Osteoblast (primary cell): ENCODE data around the gene SOX6. TPM values are rescaled to one million over a fixed set of nuclear protein-coding genes. Genes with fewer than 3 reads are reported as not detected.

Experiments used
- DNase-seq: peaks from one replicate; pipeline ENCODE4 v3.0.0; 2011; ENCODE audit warnings: low spot score, mixed read lengths; ENCODE audit not compliant: insufficient read length; ENCODE audit errors: missing footprints
- H2AFZ ChIP-seq: 2 replicates; pipeline ENCODE4 v1.6.0; 2011; ENCODE audit warnings: mild to moderate bottlenecking, low read length
- H3K27ac ChIP-seq: 2 replicates; pipeline ENCODE4 v1.5.1; 2011; ENCODE audit warnings: mild to moderate bottlenecking, low read depth, low read length, moderate library complexity
- H3K27me3 ChIP-seq: 2 replicates; pipeline ENCODE4 v1.6.0; 2012; ENCODE audit warnings: mild to moderate bottlenecking, control low read depth, inconsistent platforms, low read length, moderate library complexity; ENCODE audit not compliant: insufficient read depth
- H3K36me3 ChIP-seq: 2 replicates; pipeline ENCODE4 v1.5.1; 2011; ENCODE audit warnings: mild to moderate bottlenecking, low read length, control low read depth, moderate library complexity; ENCODE audit not compliant: insufficient read depth
- H3K4me1 ChIP-seq: 2 replicates; pipeline ENCODE4 v1.5.1; 2011; ENCODE audit warnings: mild to moderate bottlenecking, low read length, control low read depth, moderate library complexity; ENCODE audit not compliant: insufficient read depth
- H3K4me2 ChIP-seq: 2 replicates; pipeline ENCODE4 v1.6.0; 2011; ENCODE audit warnings: mild to moderate bottlenecking, low read length; ENCODE audit not compliant: insufficient read depth
- H3K4me3 ChIP-seq: fragments of 200-600 bp; sonication (generic); 3 replicates; pipeline ENCODE4 v1.5.1; 2012; ENCODE audit warnings: mild to moderate bottlenecking, low read length, inconsistent platforms; ENCODE audit not compliant: insufficient read depth
- H3K79me2 ChIP-seq: 2 replicates; pipeline ENCODE4 v1.6.0; 2012; ENCODE audit warnings: mild to moderate bottlenecking, low read length, control low read depth, inconsistent platforms; ENCODE audit not compliant: insufficient read depth
- H3K9me3 ChIP-seq: 2 replicates; pipeline ENCODE4 v1.5.1; 2011; ENCODE audit warnings: low read depth, low read length, control low read depth
- H4K20me1 ChIP-seq: 2 replicates; pipeline ENCODE4 v1.6.0; 2012; ENCODE audit warnings: mild to moderate bottlenecking, low read length, control low read depth; ENCODE audit not compliant: insufficient read depth
- CTCF ChIP-seq: IDR thresholded peaks from 2 replicates; pipeline ENCODE4 v1.5.1; 2011; ENCODE audit warnings: mild to moderate bottlenecking, low read depth, low read length, moderate library complexity; ENCODE audit errors: extremely low read depth
- total RNA-seq: library from RNA; depleted of rRNA; stranded (reverse); fragments of >200 nt; gene quantifications from 2 replicates; pipeline ENCODE4 v1.2.3, GENCODE V29; 2012

The SOX6 gene
- total RNA-seq, 1 donor = 3.3 TPM

GRCh38 chr11:16169956-16170847, 186.1 kb downstream of the SOX6 start:
- H3K36me3 ChIP-seq = no peaks in the 10 kb centered on the region
- H3K27ac ChIP-seq = no peak overlapping the region
- H3K4me1 ChIP-seq = no peaks in the 10 kb centered on the region
- TF ChIP-seq CTCF = no peak
- H3K9me3 ChIP-seq = no peaks in the 10 kb centered on the region
- no peak overlapping the region for H3K4me2 ChIP-seq
- DNase-seq = peak; percentile 15
- no peak overlapping the region for H2AFZ ChIP-seq
- no peaks in the 10 kb centered on the region for H4K20me1 ChIP-seq
- no peak overlapping the region for H3K4me3 ChIP-seq
- no peaks in the 10 kb centered on the region for H3K27me3 ChIP-seq
- no peaks in the 10 kb centered on the region for H3K79me2 ChIP-seq

GRCh38 chr11:16169541-16169940, 186.8 kb downstream of the SOX6 start:
- no peak for TF ChIP-seq CTCF
- no peak for DNase-seq
- no peaks in the 10 kb centered on the region for H3K36me3 ChIP-seq
- H3K27me3 ChIP-seq = no peaks in the 10 kb centered on the region
- no peak overlapping the region for H3K27ac ChIP-seq
- no peaks in the 10 kb centered on the region for H4K20me1 ChIP-seq
- no peaks in the 10 kb centered on the region for H3K9me3 ChIP-seq
- H3K4me3 ChIP-seq = no peak overlapping the region
- H2AFZ ChIP-seq = no peak overlapping the region
- H3K79me2 ChIP-seq = no peaks in the 10 kb centered on the region
- no peak overlapping the region for H3K4me2 ChIP-seq
- H3K4me1 ChIP-seq = no peaks in the 10 kb centered on the region

- H3K27me3 ChIP-seq = no peaks in the 10 kb centered on the region
- no peak overlapping the region for H2AFZ ChIP-seq
- TF ChIP-seq CTCF = no peak
- no peaks in the 10 kb centered on the region for H3K4me1 ChIP-seq
- no peak overlapping the region for H3K27ac ChIP-seq
- no peak for DNase-seq
- H3K9me3 ChIP-seq = no peaks in the 10 kb centered on the region
- no peaks in the 10 kb centered on the region for H3K36me3 ChIP-seq
- H3K79me2 ChIP-seq = no peaks in the 10 kb centered on the region
- H3K4me2 ChIP-seq = no peak overlapping the region
- no peak overlapping the region for H3K4me3 ChIP-seq
- H4K20me1 ChIP-seq = no peaks in the 10 kb centered on the region
Observed at GRCh38 chr11:16167706-16168487, 188.4 kb downstream of the SOX6 start.

GRCh38 chr11:16166571-16166970, 189.8 kb downstream of the SOX6 start:
- Histone ChIP-seq H3K9me3 (no peaks in the 10 kb centered on the region), H3K27me3 (no peaks in the 10 kb centered on the region), H3K79me2 (no peaks in the 10 kb centered on the region), H3K27ac (no peak overlapping the region), H3K36me3 (no peaks in the 10 kb centered on the region), H3K4me1 (no peaks in the 10 kb centered on the region), H2AFZ (no peak overlapping the region), H4K20me1 (no peaks in the 10 kb centered on the region), H3K4me3 (no peak overlapping the region), H3K4me2 (no peak overlapping the region)
- no peak for TF ChIP-seq CTCF
- peak; percentile 6 for DNase-seq
